Right lobe of liver (tissue), 6 donors: Measurements from ENCODE around the gene PRLH. TPM values are rescaled to one million over a fixed set of nuclear protein-coding genes. Genes with fewer than 3 reads are reported as not detected.

Experiments used
- ATAC-seq, 4 donors: fragments of 200-7000 bp; cut with Tn5 transposase; one replicate each; pipeline ENCODE4 v1.9.1; 2020; ENCODE audit warnings: mild to moderate bottlenecking in 4 of 4, moderate library complexity in 4 of 4
- DNase-seq, 3 donors: peaks; one replicate each; pipeline ENCODE4 v3.0.0-alpha.2; 2020
- H3K27ac ChIP-seq, 3 donors: fragments of 200-600 bp; one replicate each; pipeline ENCODE4 v1.8.0; 2022
- H3K27me3 ChIP-seq, 2 donors: fragments of 200-600 bp; one replicate each; pipeline ENCODE4 v1.8.0; 2022
- H3K36me3 ChIP-seq, 4 donors: fragments of 200-600 bp; sonication (generic) in 1 of 4; one replicate each; pipeline versions ENCODE4 v1.5.1 to v1.8.0; 2017 to 2022; ENCODE audit warnings: control low read depth in 1 of 4
- H3K4me1 ChIP-seq, 4 donors: fragments of 200-600 bp; sonication (generic) in 1 of 4; one replicate each; pipeline versions ENCODE4 v1.5.1 to v1.8.0; 2017 to 2022; ENCODE audit warnings: control low read depth in 1 of 4
- H3K4me3 ChIP-seq, 3 donors: fragments of 200-600 bp; one replicate each; pipeline ENCODE4 v1.8.0; 2022
- H3K9me3 ChIP-seq, 4 donors: fragments of 200-600 bp; sonication (generic) in 1 of 4; one replicate each; pipeline versions ENCODE4 v1.5.1 to v1.8.0; 2017 to 2022; ENCODE audit warnings: control low read depth in 1 of 4
- POLR2A ChIP-seq: fragments of 450-650 bp; IDR thresholded peaks from one replicate; pipeline ENCODE4 v1.6.1; 2017; ENCODE audit warnings: antibody characterized with exemption, mild to moderate bottlenecking
- WGBS: methylation state at CpG from one replicate; pipeline ENCODE4 v1.1.6; 2018; ENCODE audit warnings: low coverage, low lambda C conversion rate; ENCODE audit not compliant: insufficient coverage; ENCODE audit errors: missing lambda C conversion rate; 5-methylcytosine and 5-hydroxymethylcytosine counted together
- intact Hi-C, 2 donors: fragments of 100-400 bp; cut with DNase I; formaldehyde crosslinking; loops; one replicate each; pipeline versions ENCODE4 v1.11.2 to v1.14.1; 2022
- total RNA-seq, 6 experiments: library from RNA; depleted of rRNA in 2 of 6; stranded (reverse); fragments of >200 nt in 2 of 6; fragmentation: NEBNext Ultra II Directional in 3 of 6; extraction: Animal tissue kit (Norgen Biotek cat#: 25700) in 3 of 6; gene quantifications; one replicate each; pipeline versions ENCODE4 v1.1.0 to v1.2.4, GENCODE V29; 2016 to 2023
- TF ChIP-seq, protein P1 (sequence below), 4 donors: fragments of 200-600 bp in 3 of 4; fragments of 450-650 bp in 1 of 4; IDR thresholded peaks; one replicate each; pipeline versions ENCODE4 v1.5.1 to v1.8.0; 2016 to 2022; ENCODE audit warnings: antibody characterized with exemption in 4 of 4, mild to moderate bottlenecking in 2 of 4
- donor health status: DM: no; HTN: yes; CAD: no.
- donor health status: DM: no; HTN: no; CAD: no.
- donor health status: DM: no; HTN: no; CAD: no.
- donor health status: DM: no; HTN: yes; CAD: no.
- donor health status: DM: no; HTN: yes; CAD: no.

The PRLH gene
- total RNA-seq, 6 experiments from 2014 or later, result not detected

DNA sequence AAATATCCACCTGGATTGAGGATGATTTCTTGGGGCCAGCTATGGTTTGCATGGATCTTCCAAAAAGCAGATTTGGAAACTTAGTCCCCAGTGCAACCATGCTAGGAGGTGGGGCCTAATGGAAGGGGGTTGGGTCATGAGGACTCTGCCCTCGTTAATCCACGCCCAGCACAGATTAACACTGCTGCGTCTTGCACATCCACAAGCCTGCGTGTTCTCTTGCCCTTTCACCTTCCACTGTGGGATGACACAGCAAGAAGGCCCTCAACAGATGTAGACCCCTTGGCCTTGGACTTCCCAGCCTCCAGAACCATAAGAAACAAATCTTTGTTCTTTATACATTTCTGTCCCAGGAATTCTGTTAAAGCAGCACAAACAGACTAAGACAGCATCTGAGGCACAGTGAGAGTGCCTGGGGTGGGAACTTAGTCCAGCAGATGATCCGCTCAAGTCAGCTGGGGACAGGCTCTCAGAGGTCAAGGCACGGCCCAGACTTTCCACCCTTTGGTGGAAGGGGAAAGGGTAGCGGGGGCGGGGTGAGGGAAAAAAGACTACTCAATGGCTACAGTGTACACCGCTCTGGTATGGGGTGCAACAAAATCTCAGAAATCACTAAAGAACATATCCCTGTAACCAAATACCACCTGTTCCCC is 21.8 kb downstream of the PRLH start:
- H3K27me3 ChIP-seq, result no peaks in the 10 kb centered on the region
- TF ChIP-seq, protein P1, sequence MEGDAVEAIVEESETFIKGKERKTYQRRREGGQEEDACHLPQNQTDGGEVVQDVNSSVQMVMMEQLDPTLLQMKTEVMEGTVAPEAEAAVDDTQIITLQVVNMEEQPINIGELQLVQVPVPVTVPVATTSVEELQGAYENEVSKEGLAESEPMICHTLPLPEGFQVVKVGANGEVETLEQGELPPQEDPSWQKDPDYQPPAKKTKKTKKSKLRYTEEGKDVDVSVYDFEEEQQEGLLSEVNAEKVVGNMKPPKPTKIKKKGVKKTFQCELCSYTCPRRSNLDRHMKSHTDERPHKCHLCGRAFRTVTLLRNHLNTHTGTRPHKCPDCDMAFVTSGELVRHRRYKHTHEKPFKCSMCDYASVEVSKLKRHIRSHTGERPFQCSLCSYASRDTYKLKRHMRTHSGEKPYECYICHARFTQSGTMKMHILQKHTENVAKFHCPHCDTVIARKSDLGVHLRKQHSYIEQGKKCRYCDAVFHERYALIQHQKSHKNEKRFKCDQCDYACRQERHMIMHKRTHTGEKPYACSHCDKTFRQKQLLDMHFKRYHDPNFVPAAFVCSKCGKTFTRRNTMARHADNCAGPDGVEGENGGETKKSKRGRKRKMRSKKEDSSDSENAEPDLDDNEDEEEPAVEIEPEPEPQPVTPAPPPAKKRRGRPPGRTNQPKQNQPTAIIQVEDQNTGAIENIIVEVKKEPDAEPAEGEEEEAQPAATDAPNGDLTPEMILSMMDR (IDR thresholded peaks at IDR 0.05), result no peak
- peak; percentile 61 for TF ChIP-seq POLR2A
- ATAC-seq (peak; percentile 65 to 75 (median 70)), DNase-seq (peak; percentile 63 to 84 (median 80))
- H3K4me3 ChIP-seq, result peak overlapping the region; percentile 27 to 68 (median 54)
- peak overlapping the region; percentile 79 to 96 (median 95) for H3K27ac ChIP-seq
- no peaks in the 10 kb centered on the region for H3K9me3 ChIP-seq
- peaks cover 0 to 6% (median 0%) of the 10 kb centered on the region in 4 donors for H3K36me3 ChIP-seq
- WGBS, result 29% methylated on average over 9 of the region's 9 CpGs
- intact Hi-C loops, result no loop called here
- peaks cover 0 to 48% (median 23%) of the 10 kb centered on the region in 4 donors for H3K4me1 ChIP-seq

DNA sequence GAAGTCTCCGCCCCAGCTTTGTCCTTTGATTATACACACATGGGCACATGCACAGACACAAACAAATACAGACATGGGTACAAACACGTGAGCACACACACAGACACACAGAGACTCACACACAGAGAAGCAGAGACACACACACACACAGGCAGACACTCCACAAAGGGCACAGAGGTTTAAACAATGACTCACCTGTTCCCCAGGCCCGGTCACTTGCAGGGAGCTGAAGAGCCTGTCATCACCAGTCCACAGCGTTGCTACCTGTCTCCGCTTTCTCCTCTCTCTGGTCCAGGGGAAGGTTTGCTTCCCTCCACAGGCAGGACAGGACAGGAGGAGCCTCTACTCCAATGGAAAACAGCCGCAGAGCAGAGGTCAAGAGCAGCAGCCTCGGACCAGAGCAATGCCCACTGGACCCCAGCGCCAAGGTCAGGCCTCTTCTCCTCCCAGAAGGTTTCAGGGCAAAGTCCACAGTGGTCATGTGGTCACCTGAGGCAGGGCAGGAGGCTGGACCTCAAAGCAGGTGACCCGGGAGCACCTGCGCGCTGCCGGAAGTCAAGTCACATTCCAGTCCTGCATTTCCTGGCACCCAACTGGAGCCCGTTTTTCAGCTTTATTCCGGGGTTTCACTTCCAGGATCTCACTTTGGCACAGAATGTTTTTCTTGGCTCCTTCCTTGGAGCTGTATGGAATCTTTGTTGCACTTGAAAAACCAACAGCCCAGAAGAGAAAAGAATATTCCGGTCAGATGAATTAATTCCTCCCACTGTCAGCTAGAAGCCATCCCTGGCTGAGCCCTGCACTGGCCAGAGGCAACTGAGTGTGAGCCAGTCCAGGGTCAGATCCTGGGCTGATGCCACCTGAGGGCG is 24.1 kb downstream of the PRLH start, which contains the start of gene RAB17:
Gene RAB17, minus strand, starts transcription at position 463 of the 869 bp plus-strand sequence. CDS start 4,580 bp downstream, outside the sequence.
- peak; percentile 80 to 96 (median 95) for DNase-seq
- Histone ChIP-seq H3K4me3 (peak within 1 kb of the TSS; percentile 27 to 68 (median 54)), H3K27me3 (no peaks in the 10 kb centered on the region), H3K36me3 (no peaks in the 10 kb centered on the region), H3K9me3 (no peaks in the 10 kb centered on the region), H3K4me1 (peaks cover 0 to 50% (median 23%) of the 10 kb centered on the region in 4 donors), H3K27ac (peak within 1 kb of the TSS; percentile 79 to 96 (median 95))
- ATAC-seq, result peak; percentile 62 to 76 (median 69)
- WGBS, result 17% methylated on average over 10 of the region's 16 CpGs
- intact Hi-C loops, result loop anchor here (5.0 to 10.0 kb wide), 2 partner anchors 152 to 154 kb away; no protein-coding TSS in a partner anchor
- TF ChIP-seq, protein P1 (IDR thresholded peaks at IDR 0.05), result no peak
- peak; percentile 69 for TF ChIP-seq POLR2A

DNA sequence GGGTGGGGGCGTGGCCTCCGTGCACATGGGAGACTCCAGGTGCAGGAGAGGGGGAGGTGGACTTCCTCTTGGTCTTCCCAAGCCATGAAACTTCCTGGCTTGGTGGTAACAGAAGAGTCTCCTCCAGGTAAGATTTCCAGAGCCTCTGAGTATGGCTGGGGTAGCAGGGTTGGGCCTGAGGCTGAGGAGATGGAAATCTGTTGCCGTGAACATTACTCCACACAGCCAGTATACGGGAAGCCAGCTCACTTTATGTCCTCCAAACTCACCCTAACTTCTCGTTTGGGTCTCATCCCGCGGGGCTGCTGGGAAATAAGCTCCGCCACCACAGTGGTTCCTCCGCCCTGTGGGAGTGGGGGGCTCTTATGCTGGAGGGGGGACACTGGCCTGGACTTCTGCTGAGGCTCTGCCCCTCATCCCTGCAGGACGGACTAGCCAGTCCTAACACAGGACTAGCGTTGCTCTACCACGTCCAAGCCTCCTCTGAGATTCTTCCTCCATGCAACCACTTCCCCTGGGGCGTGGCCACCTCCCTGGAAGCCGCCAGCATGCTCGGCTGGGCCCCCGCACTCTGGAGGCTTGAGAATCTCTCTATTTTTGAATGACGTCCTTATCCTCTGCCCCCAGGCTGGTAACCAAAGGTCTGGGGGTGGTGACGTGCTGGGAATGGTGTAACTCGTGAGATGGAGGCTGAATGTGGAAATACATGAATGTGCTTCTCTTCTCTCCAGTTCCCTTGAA is 24.9 kb downstream of the PRLH start:
- ATAC-seq (no peak), DNase-seq (no peak)
- TF ChIP-seq, protein P1 (IDR thresholded peaks at IDR 0.05), result no peak
- no peak for TF ChIP-seq POLR2A
- peak overlapping the region; percentile 79 to 96 (median 95) for H3K27ac ChIP-seq
- peaks cover 0 to 42% (median 21%) of the 10 kb centered on the region in 4 donors for H3K4me1 ChIP-seq
- H3K9me3 ChIP-seq, result no peaks in the 10 kb centered on the region
- intact Hi-C loops, result loop anchor here (5.0 to 10.0 kb wide), 2 partner anchors 151 to 153 kb away; no protein-coding TSS in a partner anchor
- no peaks in the 10 kb centered on the region for H3K36me3 ChIP-seq
- H3K4me3 ChIP-seq, result peak overlapping the region; percentile 27 to 68 (median 54)
- no peaks in the 10 kb centered on the region for H3K27me3 ChIP-seq
- 20% methylated on average over 6 of the region's 19 CpGs for WGBS

DNA sequence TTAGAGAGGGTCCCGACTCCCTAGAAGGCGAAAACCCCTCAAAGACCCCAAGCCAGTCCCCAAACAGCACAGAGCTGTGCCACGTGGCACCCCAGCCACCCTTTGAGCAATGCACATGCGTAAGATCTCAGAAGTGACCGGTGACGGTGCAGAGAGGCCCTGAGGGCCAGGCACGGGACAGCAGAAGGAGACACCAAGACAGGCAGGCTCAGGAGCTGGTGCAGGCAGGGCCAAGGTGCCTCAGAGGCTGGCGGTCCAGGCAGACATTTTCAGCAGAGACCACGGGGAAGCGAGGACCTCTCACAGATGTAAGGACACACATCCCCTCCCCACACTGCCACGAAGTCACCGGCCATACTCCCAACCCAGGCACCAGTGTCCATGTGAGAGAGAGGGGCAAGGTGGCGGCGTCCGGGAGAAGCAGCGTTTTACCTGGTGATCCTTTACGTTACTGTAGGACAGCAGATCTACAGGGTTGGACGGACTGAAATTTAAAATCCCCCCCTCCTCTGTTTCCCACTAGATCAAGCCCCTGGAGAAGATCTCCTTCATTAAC is 26.1 kb downstream of the PRLH start:
- no peaks in the 10 kb centered on the region for H3K36me3 ChIP-seq
- no peaks in the 10 kb centered on the region for H3K27me3 ChIP-seq
- no peak overlapping the region for H3K27ac ChIP-seq
- no peak overlapping the region for H3K4me3 ChIP-seq
- WGBS, result 89% methylated on average over 10 of the region's 18 CpGs
- TF ChIP-seq POLR2A, result no peak
- TF ChIP-seq, protein P1 (IDR thresholded peaks at IDR 0.05), result no peak
- DNase-seq (no peak), ATAC-seq (no peak)
- intact Hi-C loops, result loop anchor here (5.0 to 10.0 kb wide), 2 partner anchors 150 to 152 kb away; no protein-coding TSS in a partner anchor
- H3K4me1 ChIP-seq, result peaks cover 0 to 31% (median 15%) of the 10 kb centered on the region in 4 donors
- H3K9me3 ChIP-seq, result no peaks in the 10 kb centered on the region
